DOHH2 (cell line): Measurements from ENCODE around the gene UBAC2.

ENCODE experiments used
- EZH2phosphoT487 ChIP-seq: fragments of 200-600 bp; sonication (generic); IDR thresholded peaks from 2 replicates; pipeline ENCODE4 v1.6.1; 2017; ENCODE audit warnings: borderline replicate concordance, mild to moderate bottlenecking, antibody characterized with exemption, low read length, moderate library complexity, mixed read lengths
- TF ChIP-seq, protein P1 (sequence below): fragments of 200-600 bp; sonication (generic); IDR thresholded peaks from one replicate; pipeline ENCODE4 v1.5.1; 2014; ENCODE audit warnings: antibody characterized with exemption, mild to moderate bottlenecking, low read depth, low read length; ENCODE audit not compliant: poor library complexity, severe bottlenecking

DNA sequence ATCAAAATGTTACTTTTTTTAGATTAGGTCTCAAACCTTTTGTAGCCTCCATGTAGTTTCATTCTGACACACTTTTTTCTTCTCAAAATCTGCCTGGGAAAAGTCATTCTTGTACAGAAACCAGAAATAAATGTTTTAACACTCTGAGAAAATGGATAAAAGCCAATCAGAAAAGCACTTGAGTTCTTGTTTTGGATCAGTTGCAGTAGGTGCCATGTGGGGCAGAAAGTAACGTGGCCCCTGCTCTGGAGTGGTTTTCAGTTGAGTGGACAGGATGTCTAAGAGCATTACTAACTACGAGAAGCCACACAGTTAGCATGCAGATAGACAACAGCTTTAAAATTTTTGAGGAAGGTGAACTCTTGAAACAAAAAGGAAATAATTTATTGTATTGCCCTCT lies 87.4 kb downstream of the UBAC2 start:
- TF ChIP-seq, protein P1, sequence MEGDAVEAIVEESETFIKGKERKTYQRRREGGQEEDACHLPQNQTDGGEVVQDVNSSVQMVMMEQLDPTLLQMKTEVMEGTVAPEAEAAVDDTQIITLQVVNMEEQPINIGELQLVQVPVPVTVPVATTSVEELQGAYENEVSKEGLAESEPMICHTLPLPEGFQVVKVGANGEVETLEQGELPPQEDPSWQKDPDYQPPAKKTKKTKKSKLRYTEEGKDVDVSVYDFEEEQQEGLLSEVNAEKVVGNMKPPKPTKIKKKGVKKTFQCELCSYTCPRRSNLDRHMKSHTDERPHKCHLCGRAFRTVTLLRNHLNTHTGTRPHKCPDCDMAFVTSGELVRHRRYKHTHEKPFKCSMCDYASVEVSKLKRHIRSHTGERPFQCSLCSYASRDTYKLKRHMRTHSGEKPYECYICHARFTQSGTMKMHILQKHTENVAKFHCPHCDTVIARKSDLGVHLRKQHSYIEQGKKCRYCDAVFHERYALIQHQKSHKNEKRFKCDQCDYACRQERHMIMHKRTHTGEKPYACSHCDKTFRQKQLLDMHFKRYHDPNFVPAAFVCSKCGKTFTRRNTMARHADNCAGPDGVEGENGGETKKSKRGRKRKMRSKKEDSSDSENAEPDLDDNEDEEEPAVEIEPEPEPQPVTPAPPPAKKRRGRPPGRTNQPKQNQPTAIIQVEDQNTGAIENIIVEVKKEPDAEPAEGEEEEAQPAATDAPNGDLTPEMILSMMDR: no peak
- no peak for TF ChIP-seq EZH2phosphoT487
